Motor neuron (in vitro differentiated cells): ENCODE measurements around the gene UGCG. TPM values are rescaled to one million over a fixed set of nuclear protein-coding genes. Genes with fewer than 3 reads are reported as not detected.
A peak's percentile ranks its signal among the peaks of the same experiment; 100 is the strongest.
"Not testable (repeated sequence)": the region's sequence is repeated elsewhere in the genome, so short reads cannot be mapped to it uniquely, and the experiment has no call there.

Experiments used
- ATAC-seq, 8 experiments: fragments of 200-7000 bp; cut with Tn5 transposase; replicated peaks in 6 of 8; 2 replicates each; pipeline ENCODE4 v1.8.0; 2021; ENCODE audit warnings: mild to moderate bottlenecking in 8 of 8, moderate library complexity in 8 of 8
- H3K27ac ChIP-seq, 2 donors: fragments of 250-450 bp; sonication (Bioruptor Pico); 2 replicates each; pipeline ENCODE4 v1.9.0; 2021; ENCODE audit warnings: antibody characterized with exemption in 2 of 2, mild to moderate bottlenecking in 2 of 2, moderate library complexity in 1 of 2
- H3K4me1 ChIP-seq, 2 donors: fragments of 250-450 bp; sonication (Bioruptor Pico); replicated peaks in 1 of 2; 2 replicates each; pipeline ENCODE4 v1.6.1; 2021; ENCODE audit warnings: antibody characterized with exemption in 2 of 2, mild to moderate bottlenecking in 2 of 2, moderate library complexity in 1 of 2
- H3K4me3 ChIP-seq, 5 donors: fragments of 250-450 bp; sonication (Bioruptor Pico); 2 replicates each; pipeline ENCODE4 v1.9.0; 2021; ENCODE audit warnings: antibody characterized with exemption in 5 of 5, mild to moderate bottlenecking in 5 of 5, moderate library complexity in 4 of 5
- WGBS, 10 experiments: fragments of 450-650 bp; shearing (Covaris generic); methylation state at CpG; one replicate each; pipeline ENCODE4 v1.0.0; 2022; 5-methylcytosine and 5-hydroxymethylcytosine counted together
- in situ Hi-C, 9 experiments: fragments of 400-800 bp; cut with MboI; loops; one replicate each; pipeline ENCODE4 v1.15.0; 2021; ENCODE audit warnings: low sequenced_read_pairs in 9 of 9, low pct_unique_long_range_greater_than_20kb in 2 of 9; ENCODE audit not compliant: unreplicated experiment in 9 of 9
- total RNA-seq, 8 experiments: library from RNA; unstranded; fragments of 300-600 nt; gene quantifications; 2 replicates each; pipeline versions ENCODE4 v1.2.3 to v1.2.4, GENCODE V29; 2022

Gene UGCG
- total RNA-seq, 8 experiments from 2014 or later = 7.1 to 51.7 (median 28.2) TPM

GRCh38 chr9:111949919-111950318 is 53.3 kb downstream of the UGCG start:
- H3K4me1 ChIP-seq = no peaks in the 10 kb centered on the region
- WGBS, 10 experiments = 67 to 100% (median 95%) methylated on average over 1 to 3 of the region's 3 CpGs; no CpG with 5 or more reads in 5 of the 10 experiments
- H3K4me3 ChIP-seq = no peak overlapping the region
- in situ Hi-C loops = no loop called here
- ATAC-seq = no peak
- no peak overlapping the region for H3K27ac ChIP-seq

- no peak overlapping the region for H3K4me3 ChIP-seq
- no peak for ATAC-seq
- WGBS, 10 experiments = 0 to 100% (median 63%) methylated on average over 1 to 2 of the region's 3 CpGs; no CpG with 5 or more reads in 6 of the 10 experiments
- H3K27ac ChIP-seq = no peak overlapping the region
- in situ Hi-C loops = no loop called here
- no peaks in the 10 kb centered on the region for H3K4me1 ChIP-seq
Measured at GRCh38 chr9:111952559-111952958, 55.9 kb downstream of the UGCG start.

- WGBS, 10 experiments = 50 to 100% (median 70%) methylated on average over 1 to 2 of the region's 3 CpGs; no CpG with 5 or more reads in 5 of the 10 experiments
- H3K27ac ChIP-seq = no peak overlapping the region
- ATAC-seq = no peak
- no peaks in the 10 kb centered on the region for H3K4me1 ChIP-seq
- H3K4me3 ChIP-seq = no peak overlapping the region
- in situ Hi-C loops = no loop called here
Measured at GRCh38 chr9:111953444-111953843, 56.8 kb downstream of the UGCG start.

- no peak overlapping the region for H3K27ac ChIP-seq
- no peak for ATAC-seq
- no peak overlapping the region for H3K4me3 ChIP-seq
- 40 to 94% (median 55%) methylated on average over 1 to 2 of the region's 6 CpGs; no CpG with 5 or more reads in 6 of the 10 experiments for WGBS, 10 experiments
- in situ Hi-C loops = no loop called here
- no peaks in the 10 kb centered on the region for H3K4me1 ChIP-seq
Measured at GRCh38 chr9:111955048-111955447, 58.4 kb downstream of the UGCG start.

GRCh38 chr9:111957856-111958631 is 61.4 kb downstream of the UGCG start:
- Histone ChIP-seq H3K4me3 (no peak overlapping the region), H3K4me1 (no peaks in the 10 kb centered on the region), H3K27ac (no peak overlapping the region)
- 0 to 100% (median 69%) methylated on average over 1 to 3 of the region's 3 CpGs for WGBS, 10 experiments
- peak in 4 of 8 experiments; percentile 31 to 94 (median 59) for ATAC-seq
- in situ Hi-C loops = no loop called here

GRCh38 chr9:111959468-111960359 is 63.1 kb downstream of the UGCG start:
- peak in 4 of 8 experiments; percentile 56 to 97 (median 76) for ATAC-seq
- H3K27ac ChIP-seq = no peak overlapping the region
- H3K4me1 ChIP-seq = no peaks in the 10 kb centered on the region
- in situ Hi-C loops = no loop called here
- WGBS, 10 experiments = 7 to 100% (median 77%) methylated on average over 1 to 5 of the region's 7 CpGs; no CpG with 5 or more reads in 3 of the 10 experiments
- H3K4me3 ChIP-seq = no peak overlapping the region

- 0 to 100% (median 81%) methylated on average over 2 to 4 of the region's 4 CpGs; no CpG with 5 or more reads in 4 of the 10 experiments for WGBS, 10 experiments
- H3K27ac ChIP-seq, H3K4me1 ChIP-seq, in situ Hi-C loops, ATAC-seq, H3K4me3 ChIP-seq: not testable (repeated sequence)
Measured at GRCh38 chr9:111960485-111960884, 63.9 kb downstream of the UGCG start.

- Histone ChIP-seq H3K27ac (no peak overlapping the region), H3K4me3 (no peak overlapping the region), H3K4me1 (no peaks in the 10 kb centered on the region)
- in situ Hi-C loops = no loop called here
- ATAC-seq = no peak
- WGBS, 10 experiments = 40 to 100% (median 65%) methylated on average over 1 to 2 of the region's 2 CpGs; no CpG with 5 or more reads in 5 of the 10 experiments
Measured at GRCh38 chr9:111961009-111961408, 64.4 kb downstream of the UGCG start.

GRCh38 chr9:111961575-111961974 is 65.0 kb downstream of the UGCG start:
- 61 to 98% (median 87%) methylated on average over 4 to 5 of the region's 5 CpGs for WGBS, 10 experiments
- in situ Hi-C loops = no loop called here
- Histone ChIP-seq H3K4me3 (no peak overlapping the region), H3K27ac (no peak overlapping the region), H3K4me1 (no peaks in the 10 kb centered on the region)
- ATAC-seq = peak in 1 of 8 experiments; percentile 36

- WGBS, 10 experiments = 47 to 95% (median 80%) methylated on average over 1 to 5 of the region's 6 CpGs; no CpG with 5 or more reads in 2 of the 10 experiments
- ATAC-seq = no peak
- Histone ChIP-seq H3K4me1 (no peaks in the 10 kb centered on the region), H3K4me3 (no peak overlapping the region), H3K27ac (no peak overlapping the region)
- in situ Hi-C loops = no loop called here
Measured at GRCh38 chr9:111962021-111962420, 65.4 kb downstream of the UGCG start.

GRCh38 chr9:111963995-111964394 is 67.4 kb downstream of the UGCG start:
- Histone ChIP-seq H3K27ac (no peak overlapping the region), H3K4me1 (no peaks in the 10 kb centered on the region), H3K4me3 (no peak overlapping the region)
- WGBS, 10 experiments = 40 to 100% (median 80%) methylated on average over 1 of the region's 2 CpGs; no CpG with 5 or more reads in 7 of the 10 experiments
- in situ Hi-C loops = no loop called here
- no peak for ATAC-seq

- WGBS, 10 experiments = 29 to 100% (median 90%) methylated on average over 1 to 4 of the region's 5 CpGs; no CpG with 5 or more reads in 5 of the 10 experiments
Measured at GRCh38 chr9:111965566-111966019, 69.0 kb downstream of the UGCG start.

More at GRCh38 chr9:111965566-111966019, 69.0 kb downstream of the UGCG start:
- Histone ChIP-seq H3K27ac (no peak overlapping the region), H3K4me3 (no peak overlapping the region), H3K4me1 (no peaks in the 10 kb centered on the region)
- no peak for ATAC-seq
- in situ Hi-C loops = no loop called here
